Liver (tissue), 3 donors: ENCODE results near the gene GRK2.

Source experiments
- ATF3 ChIP-seq: IDR thresholded peaks from 2 replicates; pipeline ENCODE4 v1.6.1; 2016; ENCODE audit warnings: antibody characterized with exemption
- CTCF ChIP-seq: fragments of 150-350 bp; IDR thresholded peaks from 2 replicates; pipeline ENCODE4 v1.5.1; 2017; ENCODE audit warnings: improper control_type of control experiment, low read depth, low read length; ENCODE audit not compliant: missing input control
- JUND ChIP-seq, 2 donors: IDR thresholded peaks; 2 replicates each; pipeline ENCODE4 v1.6.1; 2016; ENCODE audit warnings: antibody characterized with exemption in 2 of 2
- MAX ChIP-seq: IDR thresholded peaks from 2 replicates; pipeline ENCODE4 v1.6.1; 2016; ENCODE audit warnings: antibody characterized with exemption
- TAF1 ChIP-seq: conservative IDR thresholded peaks from 2 replicates; pipeline ENCODE4 v1.6.1; 2016; ENCODE audit warnings: antibody characterized with exemption, mild to moderate bottlenecking
- YY1 ChIP-seq: IDR thresholded peaks from 2 replicates; pipeline ENCODE4 v1.6.1; 2016; ENCODE audit warnings: antibody characterized with exemption, mild to moderate bottlenecking
- donor health status: healthy.
- donor health status: healthy.

- TF ChIP-seq CTCF (peak; percentile 88), MAX (no peak), TAF1 (no peak), YY1 (no peak), ATF3 (no peak), JUND (IDR thresholded peaks at IDR 0.05) (no peak)
Observed at GRCh38 chr11:67265633-67266448, 432 bp upstream of the GRK2 start.
